Mucosa of gallbladder (tissue), 1 donor: ENCODE data around the gene CSNK1G1. TPM values are rescaled to one million over a fixed set of nuclear protein-coding genes. Genes with fewer than 3 reads are reported as not detected.
"Not testable (repeated sequence)": the region's sequence is repeated elsewhere in the genome, so short reads cannot be mapped to it uniquely, and the experiment has no call there.

Experiments used
- DNase-seq: peaks from one replicate; pipeline ENCODE4 v3.0.0-alpha.2; 2020; ENCODE audit warnings: low spot score
- total RNA-seq: library from RNA; stranded (reverse); gene quantifications from one replicate; pipeline ENCODE4 v1.2.1, GENCODE V29; 2021
- donor health status: DM: no; HTN: no; CAD: no.

The CSNK1G1 gene
- total RNA-seq: 16.5 TPM

GRCh38 chr15:64355944-64356709, at the start of gene CSNK1G1:
Gene CSNK1G1, minus strand, starts transcription at chr15:64356173. Its CDS starts 55,674 bp downstream, at chr15:64300499.
- DNase-seq: peak; percentile 94

- no peak for DNase-seq
These were observed 44.6 kb upstream of the CSNK1G1 start for GRCh38 chr15:64400583-64400982.

- no peak for DNase-seq
These were observed 42.6 kb upstream of the CSNK1G1 start for GRCh38 chr15:64398575-64398974.

DNA sequence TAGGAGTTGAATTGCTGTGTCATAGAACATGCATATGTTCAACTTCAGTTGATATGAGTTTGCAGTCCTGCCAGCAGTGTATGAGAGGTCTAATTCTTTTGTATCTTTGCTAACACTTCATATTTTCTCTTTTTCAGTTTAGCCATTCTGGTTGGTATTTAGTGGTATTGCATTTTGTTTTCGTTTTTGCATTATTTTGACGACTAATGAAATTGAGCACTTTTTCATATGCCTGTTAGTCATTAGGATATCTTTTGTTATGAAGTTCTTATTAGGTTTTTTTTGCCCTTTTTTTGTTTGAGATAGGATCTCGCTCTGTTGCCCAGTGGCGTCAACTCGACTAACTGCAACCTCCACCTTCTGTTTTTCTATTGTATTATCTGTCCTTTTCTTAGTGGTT, 40.8 kb upstream of the CSNK1G1 start:
- no peak for DNase-seq

- not testable (repeated sequence) for DNase-seq
These were observed 36.5 kb upstream of the CSNK1G1 start for GRCh38 chr15:64392471-64392870.

GRCh38 chr15:64389036-64389435, 33.1 kb upstream of the CSNK1G1 start:
- no peak for DNase-seq

- DNase-seq: peak; percentile 95
These were observed 31.7 kb upstream of the CSNK1G1 start, which contains the start of gene TRIP4 for GRCh38 chr15:64387562-64388168. Gene TRIP4, plus strand, starts transcription at chr15:64387836. Its CDS starts 28 bp downstream, at chr15:64387864.

- DNase-seq: no peak
These were observed 30.3 kb upstream of the CSNK1G1 start for GRCh38 chr15:64386291-64386690.

- no peak for DNase-seq
These were observed 27.8 kb upstream of the CSNK1G1 start for GRCh38 chr15:64383760-64384159.

- DNase-seq: peak; percentile 94
These were observed 25.2 kb upstream of the CSNK1G1 start, which contains the start of gene PCLAF for GRCh38 chr15:64381000-64381751. Gene PCLAF, minus strand, starts transcription at chr15:64381441. Its CDS starts 70 bp downstream, at chr15:64381371.

GRCh38 chr15:64380130-64380870, 24.3 kb upstream of the CSNK1G1 start:
- DNase-seq: not testable (repeated sequence)

DNA sequence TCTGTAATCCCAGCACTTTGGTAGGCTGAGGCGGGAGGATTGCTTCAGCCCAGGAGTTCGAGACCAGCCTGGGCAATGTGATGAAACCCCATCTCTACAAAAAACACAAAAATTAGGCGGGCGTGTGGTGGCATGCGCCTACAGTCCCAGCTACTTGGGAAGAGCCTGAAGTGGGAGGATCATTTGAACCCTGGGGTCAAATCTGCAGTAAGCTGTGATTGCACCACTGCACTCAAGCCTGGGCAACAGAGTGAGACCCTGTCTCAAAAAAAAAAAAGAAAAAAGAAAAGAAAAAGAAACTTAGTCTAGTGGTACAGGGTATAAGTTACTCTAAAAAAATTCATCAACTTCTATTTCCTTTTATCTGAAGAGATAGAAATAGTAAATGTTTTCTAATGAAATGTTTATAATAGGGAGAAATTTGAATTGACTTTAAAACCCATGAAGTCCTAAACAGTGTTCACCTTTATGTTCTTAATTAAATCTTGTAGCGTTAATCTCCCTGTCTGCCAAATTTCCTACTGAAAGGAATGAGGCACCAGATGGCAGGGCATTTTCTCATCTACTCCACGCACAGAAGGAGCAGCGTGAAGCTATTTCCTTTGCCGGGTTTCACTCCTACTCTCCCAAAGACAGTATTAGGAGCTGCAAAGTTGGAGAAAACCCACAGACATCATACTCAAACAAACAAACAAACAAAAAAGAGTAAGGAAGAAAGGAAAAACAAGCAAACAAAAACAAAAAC, 23.4 kb upstream of the CSNK1G1 start:
- no peak for DNase-seq

GRCh38 chr15:64373360-64373759, 17.4 kb upstream of the CSNK1G1 start:
- no peak for DNase-seq

GRCh38 chr15:64371383-64371782, 15.4 kb upstream of the CSNK1G1 start:
- not testable (repeated sequence) for DNase-seq

DNA sequence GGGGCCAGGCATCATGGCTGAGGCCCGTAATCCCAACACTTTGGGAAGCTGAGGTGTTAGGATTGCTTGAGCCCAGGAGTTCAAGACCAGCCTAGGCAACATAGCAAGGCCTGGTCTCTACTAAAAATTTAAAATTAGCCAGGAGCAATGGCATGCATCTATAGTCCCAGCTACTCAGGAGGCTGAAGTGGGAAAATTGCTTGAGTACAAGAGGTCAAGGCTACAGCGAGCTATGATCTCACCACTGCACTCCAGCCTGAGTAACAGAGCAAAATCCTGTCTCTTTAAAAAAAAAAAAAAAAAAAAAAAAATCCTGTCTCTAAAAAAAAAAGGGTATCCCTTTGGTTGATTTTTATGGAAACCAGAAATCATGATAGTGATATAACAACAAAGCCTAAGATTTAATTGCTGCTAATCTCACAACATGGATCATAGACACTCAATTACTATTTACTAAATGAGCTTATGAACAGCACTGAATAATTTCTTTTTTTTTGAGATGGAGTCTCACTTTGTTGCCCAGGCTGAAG, 13.2 kb upstream of the CSNK1G1 start:
- no peak for DNase-seq

- no peak for DNase-seq
These were observed 5.3 kb upstream of the CSNK1G1 start for GRCh38 chr15:64361259-64361658.

- no peak for DNase-seq
These were observed 702 bp upstream of the CSNK1G1 start for GRCh38 chr15:64356710-64357040.

DNA sequence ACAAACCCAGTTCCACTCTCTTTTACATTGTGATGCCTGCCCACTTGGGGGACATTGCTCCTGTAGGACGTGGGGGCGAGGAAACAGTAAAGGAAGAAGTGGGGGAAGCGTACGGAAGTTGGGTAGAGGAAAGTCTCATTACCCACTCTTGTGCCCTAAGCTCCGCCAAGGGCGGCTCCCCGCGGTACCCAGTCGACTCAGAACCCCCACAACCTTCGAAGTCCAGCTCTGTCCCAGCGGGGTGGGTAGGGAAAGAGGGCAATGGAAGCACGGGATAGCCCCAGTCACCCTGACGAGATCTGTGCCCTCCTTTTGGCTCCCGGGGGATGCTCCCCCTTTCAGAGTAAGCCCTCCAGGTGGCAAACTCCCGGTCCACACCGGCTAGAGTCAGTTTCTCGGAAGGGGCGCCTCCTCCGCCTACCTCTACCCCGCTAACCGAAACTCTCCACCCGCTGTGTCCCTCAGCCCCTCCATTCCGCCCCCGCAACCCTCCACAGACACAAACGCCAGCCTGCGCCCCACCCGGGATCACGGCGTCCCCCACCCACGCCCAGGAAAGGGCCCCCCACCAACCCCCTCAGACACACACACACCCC, 527 bp downstream of the CSNK1G1 start:
- DNase-seq: no peak

DNA sequence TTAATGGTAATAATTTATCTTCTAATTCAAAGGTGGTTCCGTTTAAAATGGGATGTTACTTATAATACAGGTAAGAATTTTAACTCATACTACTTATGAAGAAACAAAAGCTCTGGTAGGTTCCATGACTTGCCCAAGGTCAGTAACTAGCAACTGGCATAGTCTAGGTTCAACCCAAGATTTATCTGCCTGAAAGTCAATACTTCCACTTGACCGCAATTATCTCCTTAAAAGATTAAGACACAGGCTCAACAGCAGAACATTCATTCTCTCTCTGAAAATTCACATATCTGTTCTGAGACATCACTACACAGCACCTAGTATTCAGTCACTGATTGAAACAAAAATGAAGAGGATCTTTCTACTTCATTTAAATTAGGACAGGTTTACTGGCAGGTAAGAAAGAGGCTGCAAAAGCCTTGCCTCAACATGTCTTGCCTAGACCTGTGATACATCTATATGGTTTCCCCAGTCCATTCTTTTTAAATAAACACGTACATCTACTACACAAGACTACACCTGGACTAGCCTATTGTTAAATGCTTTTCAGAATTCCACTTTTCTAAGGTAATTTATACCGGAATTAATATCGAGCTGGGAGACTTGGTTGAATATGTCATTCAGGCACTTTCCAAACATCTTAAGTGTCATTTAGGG, 1.2 kb downstream of the CSNK1G1 start:
- DNase-seq: no peak

GRCh38 chr15:64351265-64351664, 4.7 kb downstream of the CSNK1G1 start:
- no peak for DNase-seq
